AG04450 (cell line): ENCODE results near the gene PRCC. TPM values are rescaled to one million over a fixed set of nuclear protein-coding genes. Genes with fewer than 3 reads are reported as not detected.

Experiments
- CTCF ChIA-PET: fragments of 300-600, 350-600 bp; formaldehyde crosslinking; extraction: SDS; loops from one replicate; lab custom pipeline; 2022; ENCODE audit warnings: antibody characterized with exemption, inconsistent platforms; lab: Charles Lee
- POLR2A ChIA-PET: fragments of 350-600 bp; formaldehyde crosslinking; extraction: SDS; loops from one replicate; lab custom pipeline; 2021; ENCODE audit warnings: antibody characterized with exemption, inconsistent platforms; lab: Yijun Ruan, JAX
- DNase-seq: peaks from one replicate; pipeline ENCODE4 v3.0.0-alpha.2; 2011; ENCODE audit warnings: low read depth, low spot score
- H3K27ac ChIP-seq: one replicate; pipeline ENCODE4 v1.5.1; 2012; ENCODE audit warnings: low read depth, low read length, control low read depth
- H3K27me3 ChIP-seq: one replicate; pipeline ENCODE4 v1.6.0; 2012; ENCODE audit warnings: low read length; ENCODE audit not compliant: control insufficient read depth, insufficient read depth
- H3K4me3 ChIP-seq: 2 replicates; pipeline ENCODE4 v1.5.1; 2011; ENCODE audit warnings: mild to moderate bottlenecking, low read depth, low read length, control low read depth
- H3K9me3 ChIP-seq: 2 replicates; pipeline ENCODE4 v1.5.1; 2012; ENCODE audit warnings: low read length; ENCODE audit not compliant: control insufficient read depth, insufficient read depth
- polyA plus RNA-seq: library from polyadenylated mRNA; depleted of rRNA; stranded (reverse); fragments of >200 nt; gene quantifications from 2 replicates; pipeline ENCODE4 v1.2.3, GENCODE V29; 2011
- TF ChIP-seq, protein P1 (sequence below): IDR thresholded peaks from 2 replicates; pipeline ENCODE4 v1.5.1; 2011; ENCODE audit warnings: low read depth, low read length, control low read depth, inconsistent platforms

The PRCC gene
- polyA plus RNA-seq, 1 experiment = 51.1 TPM

DNA sequence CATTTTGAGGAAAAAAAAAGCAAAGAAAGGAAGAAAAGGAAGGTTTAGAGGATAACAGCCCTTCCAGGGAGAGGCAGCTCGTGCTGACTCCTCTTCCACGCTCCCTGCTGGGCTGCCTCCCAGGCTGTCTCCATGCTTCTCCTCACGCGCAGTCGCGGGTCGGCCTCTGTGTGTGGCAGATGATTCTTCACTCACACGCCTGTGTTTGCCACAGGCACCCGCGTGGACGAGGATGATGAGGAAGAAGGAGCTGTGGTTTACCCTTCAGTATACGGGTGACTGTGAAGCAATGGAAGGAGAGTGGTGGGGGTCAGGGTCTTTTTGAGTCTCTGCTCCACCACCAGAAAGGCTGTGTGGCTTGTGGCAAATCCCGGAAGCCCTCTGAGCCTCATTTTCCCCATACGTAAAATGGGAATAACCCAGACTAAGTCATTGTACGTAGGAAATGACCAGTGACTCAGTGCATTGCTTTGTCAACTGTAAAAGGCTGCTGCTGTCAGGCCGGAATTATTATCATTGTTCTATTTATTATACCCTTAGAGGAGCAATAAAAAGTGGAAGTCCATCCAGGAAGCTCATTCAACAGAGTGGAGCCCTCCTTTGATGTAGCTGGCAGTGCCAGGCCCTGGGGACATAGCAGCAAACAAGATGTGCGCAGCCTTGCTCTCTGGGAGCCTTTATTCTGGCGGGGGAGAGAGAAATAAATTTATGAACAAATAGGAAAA, 61.2 kb downstream of the PRCC start:
- peaks cover 57% of the 10 kb centered on the region for H3K27me3 ChIP-seq
- no peak overlapping the region for H3K27ac ChIP-seq
- DNase-seq = no peak
- H3K4me3 ChIP-seq = no peak overlapping the region
- TF ChIP-seq, protein P1, sequence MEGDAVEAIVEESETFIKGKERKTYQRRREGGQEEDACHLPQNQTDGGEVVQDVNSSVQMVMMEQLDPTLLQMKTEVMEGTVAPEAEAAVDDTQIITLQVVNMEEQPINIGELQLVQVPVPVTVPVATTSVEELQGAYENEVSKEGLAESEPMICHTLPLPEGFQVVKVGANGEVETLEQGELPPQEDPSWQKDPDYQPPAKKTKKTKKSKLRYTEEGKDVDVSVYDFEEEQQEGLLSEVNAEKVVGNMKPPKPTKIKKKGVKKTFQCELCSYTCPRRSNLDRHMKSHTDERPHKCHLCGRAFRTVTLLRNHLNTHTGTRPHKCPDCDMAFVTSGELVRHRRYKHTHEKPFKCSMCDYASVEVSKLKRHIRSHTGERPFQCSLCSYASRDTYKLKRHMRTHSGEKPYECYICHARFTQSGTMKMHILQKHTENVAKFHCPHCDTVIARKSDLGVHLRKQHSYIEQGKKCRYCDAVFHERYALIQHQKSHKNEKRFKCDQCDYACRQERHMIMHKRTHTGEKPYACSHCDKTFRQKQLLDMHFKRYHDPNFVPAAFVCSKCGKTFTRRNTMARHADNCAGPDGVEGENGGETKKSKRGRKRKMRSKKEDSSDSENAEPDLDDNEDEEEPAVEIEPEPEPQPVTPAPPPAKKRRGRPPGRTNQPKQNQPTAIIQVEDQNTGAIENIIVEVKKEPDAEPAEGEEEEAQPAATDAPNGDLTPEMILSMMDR = no peak
- ChIA-PET POLR2A (no interaction called here), CTCF (interaction anchor here (0.6 to 3.5 kb wide), 3 partner anchors 10 to 1660 kb away, joined by 6 to 40 read pairs (median 6); no protein-coding TSS in a partner anchor)
- no peaks in the 10 kb centered on the region for H3K9me3 ChIP-seq

DNA sequence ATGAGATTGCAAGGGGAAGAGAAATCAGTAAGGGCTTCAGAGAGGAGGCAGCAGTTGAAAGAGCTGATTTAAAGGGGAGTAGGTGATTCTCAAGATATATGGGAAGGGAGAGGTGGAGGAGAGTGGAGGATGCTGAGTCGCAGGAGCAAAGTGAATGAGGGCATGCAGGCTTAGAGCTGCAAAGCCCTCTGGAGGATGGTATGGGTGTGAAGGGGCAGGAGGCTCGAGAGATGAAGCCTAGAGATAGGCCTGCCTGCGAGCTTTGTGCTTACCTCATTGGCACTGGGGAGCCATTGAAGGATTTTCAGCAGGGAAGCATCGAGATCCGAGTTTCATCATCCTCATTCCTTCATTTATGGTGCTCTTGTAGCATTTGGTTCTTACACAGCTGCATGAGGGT, 65.1 kb downstream of the PRCC start:
- TF ChIP-seq, protein P1 = no peak
- H3K27me3 ChIP-seq = peaks cover 85% of the 10 kb centered on the region
- H3K27ac ChIP-seq = no peak overlapping the region
- no peaks in the 10 kb centered on the region for H3K9me3 ChIP-seq
- ChIA-PET POLR2A (no interaction called here), CTCF (interaction anchor here (0.9 to 1.9 kb wide), 2 partner anchors 28 to 95 kb away, joined by 4 to 7 read pairs; partner anchors contain the start of gene NTRK1)
- H3K4me3 ChIP-seq = no peak overlapping the region
- no peak for DNase-seq

DNA sequence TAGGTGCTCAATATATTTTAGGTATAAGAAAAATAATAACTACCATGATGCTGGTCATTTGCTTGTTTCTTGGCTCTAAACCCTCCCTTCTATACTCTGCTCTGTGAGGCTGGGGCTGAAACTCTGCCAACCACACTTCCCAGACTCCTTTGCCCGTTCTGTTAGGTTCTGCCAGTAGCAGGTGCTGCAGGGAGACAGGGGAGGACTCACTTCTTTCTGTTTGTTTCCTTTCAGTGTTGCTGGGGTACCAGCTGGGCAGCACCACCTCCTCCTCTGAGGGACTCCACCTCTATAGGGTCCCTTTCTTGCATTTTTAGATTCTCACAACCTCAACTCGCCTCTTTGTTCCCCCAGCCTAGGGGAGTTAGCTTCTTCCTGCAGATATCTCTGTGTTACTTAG, 66.3 kb downstream of the PRCC start:
- POLR2A ChIA-PET = interaction anchor here (0.7 kb wide), 1 partner anchor 45 kb away, joined by 3 read pairs; no protein-coding TSS in a partner anchor
- no peak for DNase-seq

DNA sequence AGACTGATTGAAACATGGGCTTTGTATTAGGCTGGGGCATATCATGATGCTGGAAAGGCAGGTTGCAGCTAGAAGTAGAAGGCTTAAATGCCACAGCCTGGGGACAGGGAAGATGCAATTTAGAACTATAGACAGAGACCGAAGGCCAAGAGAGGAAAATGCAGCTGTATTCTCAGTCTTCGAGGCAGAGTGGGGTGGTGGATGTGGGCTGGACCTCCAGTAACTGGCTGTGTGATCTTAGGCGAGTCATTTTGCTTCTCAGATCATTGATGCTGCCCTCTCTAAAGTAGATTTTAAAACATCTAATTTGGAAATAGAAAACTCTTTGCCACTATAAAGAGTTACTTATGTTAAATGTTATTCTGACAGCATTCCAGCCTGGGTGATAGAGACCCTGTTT, 67.0 kb downstream of the PRCC start:
- H3K27me3 ChIP-seq = peaks cover 78% of the 10 kb centered on the region
- ChIA-PET CTCF (interaction anchor here (0.9 kb wide), 1 partner anchor 26 kb away, joined by 3 read pairs; the partner anchor contains the start of gene NTRK1), POLR2A (no interaction called here)
- no peak overlapping the region for H3K27ac ChIP-seq
- TF ChIP-seq, protein P1 = no peak
- DNase-seq = no peak
- H3K4me3 ChIP-seq = no peak overlapping the region
- H3K9me3 ChIP-seq = no peaks in the 10 kb centered on the region

More for the DNA sequence above, 66.3 kb downstream of the PRCC start:
- H3K27ac ChIP-seq = no peak overlapping the region
- H3K4me3 ChIP-seq = no peak overlapping the region
- H3K9me3 ChIP-seq = no peaks in the 10 kb centered on the region
- peaks cover 85% of the 10 kb centered on the region for H3K27me3 ChIP-seq
- CTCF ChIA-PET = interaction anchor here (1.9 kb wide), 1 partner anchor 26 kb away, joined by 7 read pairs; the partner anchor contains the start of gene NTRK1
- TF ChIP-seq, protein P1 = no peak
